ENCODE data around the gene CUL1.

DNA sequence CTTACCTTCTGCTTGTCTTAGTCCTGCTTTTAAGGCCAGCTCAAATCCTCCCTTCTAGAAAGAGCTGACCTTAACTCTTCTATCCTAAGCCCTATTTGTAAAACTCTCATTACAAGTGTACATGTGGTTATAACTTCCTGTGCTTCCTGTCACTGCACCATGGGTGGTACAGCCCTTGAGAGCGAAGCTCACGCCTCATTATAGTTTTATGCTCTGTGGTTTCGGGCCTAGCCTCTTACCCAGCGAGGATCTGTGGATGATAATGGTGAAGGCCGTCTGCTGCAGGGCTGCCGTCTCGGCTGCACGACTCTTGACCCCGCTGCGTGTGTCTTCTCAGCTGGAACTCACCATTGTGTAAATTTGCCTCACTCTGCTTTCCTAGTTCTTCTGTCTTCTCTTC is 74.6 kb downstream of the CUL1 start:
- TF ChIP-seq POLR2A (IDR thresholded peaks at IDR 0.05) = no peak
- TF ChIP-seq, protein P1, sequence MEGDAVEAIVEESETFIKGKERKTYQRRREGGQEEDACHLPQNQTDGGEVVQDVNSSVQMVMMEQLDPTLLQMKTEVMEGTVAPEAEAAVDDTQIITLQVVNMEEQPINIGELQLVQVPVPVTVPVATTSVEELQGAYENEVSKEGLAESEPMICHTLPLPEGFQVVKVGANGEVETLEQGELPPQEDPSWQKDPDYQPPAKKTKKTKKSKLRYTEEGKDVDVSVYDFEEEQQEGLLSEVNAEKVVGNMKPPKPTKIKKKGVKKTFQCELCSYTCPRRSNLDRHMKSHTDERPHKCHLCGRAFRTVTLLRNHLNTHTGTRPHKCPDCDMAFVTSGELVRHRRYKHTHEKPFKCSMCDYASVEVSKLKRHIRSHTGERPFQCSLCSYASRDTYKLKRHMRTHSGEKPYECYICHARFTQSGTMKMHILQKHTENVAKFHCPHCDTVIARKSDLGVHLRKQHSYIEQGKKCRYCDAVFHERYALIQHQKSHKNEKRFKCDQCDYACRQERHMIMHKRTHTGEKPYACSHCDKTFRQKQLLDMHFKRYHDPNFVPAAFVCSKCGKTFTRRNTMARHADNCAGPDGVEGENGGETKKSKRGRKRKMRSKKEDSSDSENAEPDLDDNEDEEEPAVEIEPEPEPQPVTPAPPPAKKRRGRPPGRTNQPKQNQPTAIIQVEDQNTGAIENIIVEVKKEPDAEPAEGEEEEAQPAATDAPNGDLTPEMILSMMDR (IDR thresholded peaks at IDR 0.05) = no peak

All from gastroesophageal sphincter (tissue), 3 donors.